ENCODE results near the gene WNT3A. TPM values are rescaled to one million over a fixed set of nuclear protein-coding genes. Genes with fewer than 3 reads are reported as not detected.

WNT3A gene
- total and polyA plus RNA-seq, 9 of the 15 experiments (the other 6 are each of a cell fraction or from before 2014, with no cell fraction given), result not detected

DNA sequence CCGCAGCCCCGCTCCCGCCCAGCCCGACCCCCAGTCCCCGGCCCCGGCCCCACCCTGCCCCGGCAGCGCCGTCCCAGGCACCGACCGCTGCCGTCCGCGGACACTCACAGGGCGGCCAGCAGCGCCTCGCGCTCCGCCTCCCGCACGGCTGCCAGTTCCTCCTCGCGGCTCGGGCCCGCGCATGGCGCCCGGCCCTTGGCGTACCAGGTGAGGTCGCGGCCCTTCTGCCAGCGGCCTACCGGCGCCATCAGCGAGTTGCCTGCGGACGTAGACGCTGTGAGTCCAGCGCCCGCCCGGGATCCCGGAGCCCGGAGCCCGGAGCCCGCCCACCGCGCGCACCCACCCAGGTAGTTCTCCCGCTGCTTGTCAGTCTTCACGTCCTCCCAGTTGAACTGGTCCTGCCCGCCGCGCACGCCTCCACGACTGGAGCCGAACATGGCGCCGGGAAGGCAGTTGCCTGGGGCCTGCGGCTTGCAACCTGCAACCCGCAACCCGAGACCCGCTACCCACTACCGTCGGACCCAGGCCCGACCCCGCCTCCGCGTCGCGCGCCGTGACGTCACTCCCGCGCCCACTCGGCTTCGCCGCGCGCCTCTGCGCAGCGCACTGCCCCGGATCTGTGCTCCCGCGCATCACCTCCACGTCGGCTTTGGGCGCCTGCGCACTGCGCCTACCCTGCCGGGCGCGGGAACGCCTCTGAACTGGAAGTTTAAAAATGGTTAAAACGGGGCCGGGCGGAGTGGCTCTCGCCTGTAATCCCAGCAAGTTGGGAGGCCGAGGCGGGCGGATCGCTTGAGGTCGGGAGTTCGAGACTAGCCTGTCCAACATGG lies 96.2 kb downstream of the WNT3A start, which contains the start of gene C1orf35 (continued):
- TF ChIP-seq, protein P1, sequence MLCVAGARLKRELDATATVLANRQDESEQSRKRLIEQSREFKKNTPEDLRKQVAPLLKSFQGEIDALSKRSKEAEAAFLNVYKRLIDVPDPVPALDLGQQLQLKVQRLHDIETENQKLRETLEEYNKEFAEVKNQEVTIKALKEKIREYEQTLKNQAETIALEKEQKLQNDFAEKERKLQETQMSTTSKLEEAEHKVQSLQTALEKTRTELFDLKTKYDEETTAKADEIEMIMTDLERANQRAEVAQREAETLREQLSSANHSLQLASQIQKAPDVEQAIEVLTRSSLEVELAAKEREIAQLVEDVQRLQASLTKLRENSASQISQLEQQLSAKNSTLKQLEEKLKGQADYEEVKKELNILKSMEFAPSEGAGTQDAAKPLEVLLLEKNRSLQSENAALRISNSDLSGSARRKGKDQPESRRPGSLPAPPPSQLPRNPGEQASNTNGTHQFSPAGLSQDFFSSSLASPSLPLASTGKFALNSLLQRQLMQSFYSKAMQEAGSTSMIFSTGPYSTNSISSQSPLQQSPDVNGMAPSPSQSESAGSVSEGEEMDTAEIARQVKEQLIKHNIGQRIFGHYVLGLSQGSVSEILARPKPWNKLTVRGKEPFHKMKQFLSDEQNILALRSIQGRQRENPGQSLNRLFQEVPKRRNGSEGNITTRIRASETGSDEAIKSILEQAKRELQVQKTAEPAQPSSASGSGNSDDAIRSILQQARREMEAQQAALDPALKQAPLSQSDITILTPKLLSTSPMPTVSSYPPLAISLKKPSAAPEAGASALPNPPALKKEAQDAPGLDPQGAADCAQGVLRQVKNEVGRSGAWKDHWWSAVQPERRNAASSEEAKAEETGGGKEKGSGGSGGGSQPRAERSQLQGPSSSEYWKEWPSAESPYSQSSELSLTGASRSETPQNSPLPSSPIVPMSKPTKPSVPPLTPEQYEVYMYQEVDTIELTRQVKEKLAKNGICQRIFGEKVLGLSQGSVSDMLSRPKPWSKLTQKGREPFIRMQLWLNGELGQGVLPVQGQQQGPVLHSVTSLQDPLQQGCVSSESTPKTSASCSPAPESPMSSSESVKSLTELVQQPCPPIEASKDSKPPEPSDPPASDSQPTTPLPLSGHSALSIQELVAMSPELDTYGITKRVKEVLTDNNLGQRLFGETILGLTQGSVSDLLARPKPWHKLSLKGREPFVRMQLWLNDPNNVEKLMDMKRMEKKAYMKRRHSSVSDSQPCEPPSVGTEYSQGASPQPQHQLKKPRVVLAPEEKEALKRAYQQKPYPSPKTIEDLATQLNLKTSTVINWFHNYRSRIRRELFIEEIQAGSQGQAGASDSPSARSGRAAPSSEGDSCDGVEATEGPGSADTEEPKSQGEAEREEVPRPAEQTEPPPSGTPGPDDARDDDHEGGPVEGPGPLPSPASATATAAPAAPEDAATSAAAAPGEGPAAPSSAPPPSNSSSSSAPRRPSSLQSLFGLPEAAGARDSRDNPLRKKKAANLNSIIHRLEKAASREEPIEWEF (CRISPR knock-in tag; IDR thresholded peaks at IDR 0.05), result no peak
- TF ChIP-seq SAFB (IDR thresholded peaks at IDR 0.05; ENCODE audit: borderline replicate concordance, low read depth, low read length), result no peak
- TF ChIP-seq TBP (optimal IDR thresholded peaks at IDR 0.05; ENCODE audit: low read depth, low read length), result peak; percentile 83
- TF ChIP-seq ASH1L (IDR thresholded peaks at IDR 0.05; ENCODE audit: borderline replicate concordance, low read depth, partially characterized antibody), result no peak
- TF ChIP-seq EWSR1 (IDR thresholded peaks at IDR 0.05; ENCODE audit: borderline replicate concordance, low read depth, partially characterized antibody), result no peak
- TF ChIP-seq SP1 (CRISPR knock-in tag; IDR thresholded peaks at IDR 0.05), result peak; percentile 99
- TF ChIP-seq MEF2D (tag; conservative IDR thresholded peaks at IDR 0.05; ENCODE audit: low read depth), result no peak
- no peak for TF ChIP-seq KAT2B (IDR thresholded peaks at IDR 0.05; ENCODE audit: low read depth, low read length)
- no peak for TF ChIP-seq SP2 (IDR thresholded peaks at IDR 0.05; ENCODE audit: extremely low read depth, low read depth, low read length, poor library complexity, severe bottlenecking)
- peak; percentile 72; the same call in 1 of the 2 replicates for TF ChIP-seq MBD2 (IDR thresholded peaks at IDR 0.05; ENCODE audit: borderline replicate concordance, low read depth)
- TF ChIP-seq, protein P2, sequence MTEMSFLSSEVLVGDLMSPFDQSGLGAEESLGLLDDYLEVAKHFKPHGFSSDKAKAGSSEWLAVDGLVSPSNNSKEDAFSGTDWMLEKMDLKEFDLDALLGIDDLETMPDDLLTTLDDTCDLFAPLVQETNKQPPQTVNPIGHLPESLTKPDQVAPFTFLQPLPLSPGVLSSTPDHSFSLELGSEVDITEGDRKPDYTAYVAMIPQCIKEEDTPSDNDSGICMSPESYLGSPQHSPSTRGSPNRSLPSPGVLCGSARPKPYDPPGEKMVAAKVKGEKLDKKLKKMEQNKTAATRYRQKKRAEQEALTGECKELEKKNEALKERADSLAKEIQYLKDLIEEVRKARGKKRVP (CRISPR knock-in tag; IDR thresholded peaks at IDR 0.05), result no peak
- no peak for TF ChIP-seq SMC3 (conservative IDR thresholded peaks at IDR 0.05; ENCODE audit: insufficient read depth, low read depth, low read length)
